H1 (cell line): ENCODE results near the gene MAGI1.

Experiments used
- ATF2 ChIP-seq: IDR thresholded peaks from 2 replicates; pipeline ENCODE4 v1.6.1; 2012; ENCODE audit warnings: low read length, inconsistent platforms
- CBX5 ChIP-seq: fragments of 300-800, 300-1000 bp; sonication (generic); IDR thresholded peaks from 2 replicates; pipeline ENCODE4 v1.7.1; 2016; ENCODE audit warnings: antibody characterized with exemption, low read length, low read depth
- CEBPB ChIP-seq: IDR thresholded peaks from 2 replicates; pipeline ENCODE4 v1.6.1; 2012; ENCODE audit warnings: low read depth, low read length
- CTCF ChIP-seq, 3 experiments: IDR thresholded peaks; 1 replicate in 2 of 3; 2 replicates in 1 of 3; pipeline versions ENCODE4 v1.5.1 to v1.6.1; 2011; ENCODE audit warnings: low read length in 3 of 3, mild to moderate bottlenecking in 3 of 3, inconsistent platforms in 2 of 3, low read depth in 1 of 3, moderate library complexity in 1 of 3; ENCODE audit not compliant: insufficient read depth in 1 of 3; ENCODE audit errors: control extremely low read depth in 1 of 3
- EP300 ChIP-seq, 2 experiments: IDR thresholded peaks; 1 replicate in 1 of 2; 2 replicates in 1 of 2; pipeline ENCODE4 v1.6.1; 2011 to 2012; ENCODE audit warnings: low read depth in 2 of 2, low read length in 2 of 2, mild to moderate bottlenecking in 2 of 2, borderline replicate concordance in 1 of 2, inconsistent platforms in 1 of 2, moderate library complexity in 1 of 2
- EZH2 ChIP-seq: fragments of 200-600 bp; sonication (generic); IDR thresholded peaks from 2 replicates; pipeline ENCODE4 v1.7.1; 2012; ENCODE audit warnings: low read depth, mild to moderate bottlenecking, moderate library complexity, low read length, inconsistent platforms; ENCODE audit not compliant: severe bottlenecking
- GTF2F1 ChIP-seq: IDR thresholded peaks from 2 replicates; pipeline ENCODE4 v1.6.1; 2012; ENCODE audit warnings: low read depth, low read length, improper control_type of control experiment, borderline replicate concordance
- MAFK ChIP-seq: IDR thresholded peaks from 2 replicates; pipeline ENCODE4 v1.6.1; 2012; ENCODE audit warnings: low read depth, mild to moderate bottlenecking, improper control_type of control experiment, low read length
- NRF1 ChIP-seq: IDR thresholded peaks from 2 replicates; pipeline ENCODE4 v1.6.1; 2011; ENCODE audit warnings: mild to moderate bottlenecking, low read depth, low read length, improper control_type of control experiment
- RFX5 ChIP-seq: IDR thresholded peaks from 2 replicates; pipeline ENCODE4 v1.6.1; 2011; ENCODE audit warnings: low read depth, low read length, improper control_type of control experiment, borderline replicate concordance
- RXRA ChIP-seq: IDR thresholded peaks from 2 replicates; pipeline ENCODE4 v1.6.1; 2011; ENCODE audit warnings: low read depth, mild to moderate bottlenecking, low read length, moderate library complexity; ENCODE audit not compliant: insufficient read depth
- SIX5 ChIP-seq: IDR thresholded peaks from 2 replicates; pipeline ENCODE4 v1.6.1; 2011; ENCODE audit warnings: mild to moderate bottlenecking, low read depth, low read length
- USF2 ChIP-seq: IDR thresholded peaks from 2 replicates; pipeline ENCODE4 v1.6.1; 2011; ENCODE audit warnings: low read length, improper control_type of control experiment
- ZNF274 ChIP-seq: IDR thresholded peaks from 2 replicates; pipeline ENCODE4 v1.7.0; 2012; ENCODE audit warnings: low read length, borderline replicate concordance; ENCODE audit errors: extremely low read depth

- TF ChIP-seq CBX5 = no peak
- no peak for TF ChIP-seq CTCF (IDR thresholded peaks at IDR 0.05; ENCODE audit: control extremely low read depth in 1 of 3, insufficient read depth in 1 of 3, low read depth in 1 of 3, low read length in 3 of 3)
- no peak for TF ChIP-seq MAFK
- no peak for TF ChIP-seq ATF2
- TF ChIP-seq EZH2 = no peak
- TF ChIP-seq ZNF274 = no peak
- no peak for TF ChIP-seq SIX5
- TF ChIP-seq GTF2F1 = no peak
- no peak for TF ChIP-seq RXRA
- no peak for TF ChIP-seq CEBPB
- no peak for TF ChIP-seq EP300 (IDR thresholded peaks at IDR 0.05; ENCODE audit: borderline replicate concordance in 1 of 2, low read depth in 2 of 2, low read length in 2 of 2)
- TF ChIP-seq NRF1 = no peak
- TF ChIP-seq RFX5 = no peak
- TF ChIP-seq USF2 = no peak
Observed at GRCh38 chr3:65362688-65363087, 676.0 kb downstream of the MAGI1 start.
